ENCODE measurements around the gene DPYSL4.

DPYSL4 gene

GRCh38 chr10:132223156-132223590, 36.4 kb downstream of the DPYSL4 start:
- TF ChIP-seq TAF1 (IDR thresholded peaks at IDR 0.05; ENCODE audit: borderline replicate concordance, insufficient read depth, low read length): no peak
- no peak for TF ChIP-seq REST (IDR thresholded peaks at IDR 0.05; ENCODE audit: insufficient read depth in 1 of 2, low read depth in 2 of 2, low read length in 2 of 2)
- no peak for TF ChIP-seq FOXP2 (optimal IDR thresholded peaks at IDR 0.05; ENCODE audit: borderline replicate concordance, extremely low read depth, extremely low read length, insufficient read depth)
- no peak for TF ChIP-seq POLR2AphosphoS5 (IDR thresholded peaks at IDR 0.05; ENCODE audit: low read depth, low read length)

- no peak for TF ChIP-seq REST (IDR thresholded peaks at IDR 0.05; ENCODE audit: insufficient read depth in 1 of 2, low read depth in 2 of 2, low read length in 2 of 2)
- TF ChIP-seq TAF1 (IDR thresholded peaks at IDR 0.05; ENCODE audit: borderline replicate concordance, insufficient read depth, low read length): no peak
- no peak for TF ChIP-seq FOXP2 (optimal IDR thresholded peaks at IDR 0.05; ENCODE audit: borderline replicate concordance, extremely low read depth, extremely low read length, insufficient read depth)
- no peak for TF ChIP-seq POLR2AphosphoS5 (IDR thresholded peaks at IDR 0.05; ENCODE audit: low read depth, low read length)
- no peak for TF ChIP-seq SIN3A (IDR thresholded peaks at IDR 0.05; ENCODE audit: borderline replicate concordance, insufficient read depth, low read length)
Observed at GRCh38 chr10:132223611-132224342, 37.0 kb downstream of the DPYSL4 start.

GRCh38 chr10:132224343-132225072, 37.8 kb downstream of the DPYSL4 start:
- TF ChIP-seq POLR2AphosphoS5 (IDR thresholded peaks at IDR 0.05; ENCODE audit: low read depth, low read length) (no peak), TAF1 (IDR thresholded peaks at IDR 0.05; ENCODE audit: borderline replicate concordance, insufficient read depth, low read length) (no peak), SIN3A (IDR thresholded peaks at IDR 0.05; ENCODE audit: borderline replicate concordance, insufficient read depth, low read length) (no peak), FOXP2 (optimal IDR thresholded peaks at IDR 0.05; ENCODE audit: borderline replicate concordance, extremely low read depth, extremely low read length, insufficient read depth) (no peak), REST (IDR thresholded peaks at IDR 0.05; ENCODE audit: insufficient read depth in 1 of 2, low read depth in 2 of 2, low read length in 2 of 2) (no peak)

GRCh38 chr10:132225073-132225848, 38.5 kb downstream of the DPYSL4 start:
- TF ChIP-seq TAF1 (IDR thresholded peaks at IDR 0.05; ENCODE audit: borderline replicate concordance, insufficient read depth, low read length) (no peak), REST (IDR thresholded peaks at IDR 0.05; ENCODE audit: insufficient read depth in 1 of 2, low read depth in 2 of 2, low read length in 2 of 2) (no peak), POLR2AphosphoS5 (IDR thresholded peaks at IDR 0.05; ENCODE audit: low read depth, low read length) (no peak), FOXP2 (optimal IDR thresholded peaks at IDR 0.05; ENCODE audit: borderline replicate concordance, extremely low read depth, extremely low read length, insufficient read depth) (no peak), SIN3A (IDR thresholded peaks at IDR 0.05; ENCODE audit: borderline replicate concordance, insufficient read depth, low read length) (no peak)

Measured in PFSK-1 (cell line).